ENCODE measurements around the gene SNRK.

DNA sequence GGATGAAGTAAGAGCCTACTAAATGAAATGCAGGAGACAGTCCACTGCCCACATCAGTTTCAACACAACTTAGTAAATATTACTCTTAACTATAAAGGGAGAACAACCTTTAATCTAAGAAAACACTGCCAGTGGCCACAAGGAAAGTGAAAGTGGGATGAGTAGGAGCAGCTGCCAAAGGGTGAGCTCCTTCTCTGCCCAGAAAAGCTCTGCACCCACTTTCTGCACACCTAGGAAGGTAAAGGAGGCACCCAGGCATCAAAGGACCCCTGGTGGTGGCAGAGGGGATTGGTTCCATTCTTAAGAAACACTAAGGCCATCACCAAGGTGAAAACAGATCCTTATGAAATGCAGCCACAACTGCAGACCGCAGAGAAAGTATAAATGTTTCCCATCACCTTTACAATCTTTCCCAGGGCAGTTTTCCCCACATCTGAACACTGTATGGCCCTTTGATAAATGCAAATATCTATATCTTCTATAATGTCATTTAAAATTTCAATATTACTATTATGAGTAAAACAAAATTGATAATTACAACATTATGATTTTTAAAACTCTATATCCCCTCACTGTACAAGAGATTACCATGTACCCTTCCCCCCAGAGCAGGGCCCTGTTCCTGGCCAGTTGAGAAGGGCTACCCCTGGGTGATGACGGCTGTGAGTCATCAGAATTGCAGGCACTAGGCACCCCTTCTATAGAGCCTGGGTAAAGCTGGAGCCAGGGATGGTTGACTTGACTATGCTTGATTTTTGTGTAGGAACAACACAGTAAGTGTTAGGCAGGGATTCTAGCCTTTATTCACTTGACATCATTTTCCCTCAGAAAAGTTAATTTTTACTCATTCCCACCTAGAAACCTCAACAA lies 92.0 kb downstream of the SNRK start:
- TF ChIP-seq CTCF (IDR thresholded peaks at IDR 0.05): peak in 1 of 3 experiments; percentile 40
- no peak for TF ChIP-seq POLR2A (IDR thresholded peaks at IDR 0.05)

Data from testis (tissue), 2 donors.